OCI-LY1 (cell line): ENCODE measurements around the gene KLC1.

Experiments
- H2AFZ ChIP-seq: fragments of 200-600 bp; sonication (generic), shearing (Covaris generic); 2 replicates; pipeline ENCODE4 v1.6.0; 2014; ENCODE audit warnings: antibody characterized with exemption, mild to moderate bottlenecking, low read length
- H3F3A ChIP-seq: fragments of 200-600 bp; sonication (generic), shearing (Covaris generic); 2 replicates; pipeline ENCODE4 v1.6.0; 2014; ENCODE audit warnings: mild to moderate bottlenecking, antibody characterized with exemption, low read length, moderate library complexity; ENCODE audit not compliant: insufficient read depth
- H3K27ac ChIP-seq: fragments of 200-600 bp; sonication (generic); 2 replicates; pipeline ENCODE4 v1.5.1; 2014; ENCODE audit warnings: low read length, mixed run types, mild to moderate bottlenecking, low read depth; ENCODE audit not compliant: poor library complexity, severe bottlenecking
- H3K27me3 ChIP-seq: fragments of 200-600 bp; sonication (generic); 2 replicates; pipeline ENCODE4 v1.6.0; 2014; ENCODE audit warnings: antibody characterized with exemption, mild to moderate bottlenecking, low read length, moderate library complexity; ENCODE audit not compliant: insufficient read depth
- H3K36me3 ChIP-seq: fragments of 200-600 bp; sonication (generic); 2 replicates; pipeline ENCODE4 v1.6.1; 2014; ENCODE audit warnings: mild to moderate bottlenecking, antibody characterized with exemption, low read length, moderate library complexity, mixed read lengths; ENCODE audit not compliant: insufficient read depth
- H3K4me1 ChIP-seq: fragments of 200-600 bp; sonication (generic); 2 replicates; pipeline ENCODE4 v1.5.1; 2014; ENCODE audit warnings: mild to moderate bottlenecking, low read length, moderate library complexity; ENCODE audit not compliant: insufficient read depth, severe bottlenecking
- H3K4me2 ChIP-seq: fragments of 200-600 bp; sonication (generic), shearing (Covaris generic); 2 replicates; pipeline ENCODE4 v1.6.1; 2014; ENCODE audit warnings: low read length
- H3K4me3 ChIP-seq: fragments of 200-600 bp; sonication (generic); 2 replicates; pipeline ENCODE4 v1.5.1; 2014; ENCODE audit warnings: low read length, low read depth, mild to moderate bottlenecking, mixed read lengths; ENCODE audit not compliant: poor library complexity, severe bottlenecking
- H3K79me2 ChIP-seq: fragments of 200-600 bp; shearing (Covaris generic); 2 replicates; pipeline ENCODE4 v1.6.1; 2016; ENCODE audit warnings: mixed run types, low read length, mixed read lengths; ENCODE audit not compliant: insufficient read depth
- H3K9ac ChIP-seq: fragments of 200-600 bp; sonication (generic), shearing (Covaris generic); 2 replicates; pipeline ENCODE4 v1.6.1; 2014; ENCODE audit warnings: mild to moderate bottlenecking, low read length, mixed read lengths
- H3K9me2 ChIP-seq: fragments of 200-600 bp; sonication (generic), shearing (Covaris generic); 2 replicates; pipeline ENCODE4 v1.6.1; 2014; ENCODE audit warnings: low read depth, mild to moderate bottlenecking, low read length, mixed read lengths
- H3K9me3 ChIP-seq: fragments of 200-600 bp; shearing (Covaris generic); 2 replicates; pipeline ENCODE4 v1.6.1; 2014; ENCODE audit warnings: low read length, mixed read lengths
- H4K20me1 ChIP-seq: fragments of 200-600 bp; sonication (generic), shearing (Covaris generic); 2 replicates; pipeline ENCODE4 v1.6.0; 2016; ENCODE audit warnings: mild to moderate bottlenecking, low read length; ENCODE audit not compliant: insufficient read depth
- CTCF ChIP-seq: fragments of 200-600 bp; sonication (generic), shearing (Covaris generic); IDR thresholded peaks from 2 replicates; pipeline ENCODE4 v1.5.1; 2017; ENCODE audit warnings: mild to moderate bottlenecking, antibody characterized with exemption, low read length, moderate library complexity, mixed read lengths
- EZH2 ChIP-seq: fragments of 200-600 bp; sonication (generic), shearing (Covaris generic); IDR thresholded peaks from 2 replicates; pipeline ENCODE4 v1.8.0; 2017; ENCODE audit warnings: borderline replicate concordance, mixed run types, mild to moderate bottlenecking, antibody characterized with exemption, low read length, moderate library complexity, mixed read lengths

The KLC1 gene

DNA sequence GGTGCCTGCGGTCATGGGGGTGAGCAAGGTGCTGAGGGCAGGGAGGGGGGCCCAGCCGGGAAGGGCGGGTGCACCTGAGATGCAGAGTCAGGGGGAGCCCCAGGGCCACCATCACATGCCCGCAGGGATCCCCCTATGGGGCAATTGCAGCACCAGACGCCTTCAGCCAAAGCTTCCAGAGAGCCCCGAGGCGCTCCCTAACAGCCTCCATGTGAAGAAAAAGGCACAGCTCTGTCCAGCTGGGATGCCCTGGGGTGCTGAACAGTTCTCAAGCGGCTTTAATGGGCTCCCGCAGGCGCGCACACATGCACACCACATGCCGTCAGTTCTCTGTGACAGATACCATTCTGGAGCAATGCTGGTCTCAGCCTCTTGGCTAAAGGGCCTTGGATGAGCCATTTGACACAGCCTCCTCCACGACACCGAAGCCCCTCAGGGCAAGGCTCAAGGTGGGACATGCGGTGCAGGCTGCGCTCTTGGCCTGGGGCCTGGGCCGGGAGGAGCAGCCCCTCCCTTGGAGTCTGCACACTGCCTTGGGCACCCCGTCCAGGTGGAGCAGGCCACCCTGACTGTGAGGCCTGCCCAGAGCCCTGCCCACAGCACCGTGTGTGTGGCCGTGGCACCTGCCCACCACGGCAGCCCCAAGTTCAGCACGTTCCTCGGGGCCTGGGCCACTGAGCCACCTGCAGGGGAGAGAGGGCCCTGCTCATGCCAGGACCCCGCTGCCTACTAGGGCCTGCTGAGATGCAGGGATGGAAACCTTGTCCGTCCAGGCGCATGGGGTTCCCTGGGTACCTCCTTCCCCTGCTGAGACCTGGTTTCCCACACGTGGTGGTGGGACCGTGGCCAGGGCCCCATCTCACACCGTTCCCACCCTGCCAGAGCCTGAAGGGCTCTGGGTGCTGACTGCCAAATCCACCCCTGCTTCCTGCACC is 78.6 kb downstream of the KLC1 start:
- no peak overlapping the region for H2AFZ ChIP-seq
- H4K20me1 ChIP-seq = no peaks in the 10 kb centered on the region
- no peak overlapping the region for H3K4me2 ChIP-seq
- no peak overlapping the region for H3K4me3 ChIP-seq
- no peak overlapping the region for H3K9ac ChIP-seq
- no peak overlapping the region for H3K27ac ChIP-seq
- H3K27me3 ChIP-seq = no peaks in the 10 kb centered on the region
- H3K79me2 ChIP-seq = no peaks in the 10 kb centered on the region
- H3F3A ChIP-seq = 0 out of 2 replicates have a peak, but pooled peaks cover 4% of the 10 kb centered on the region
- no peak for TF ChIP-seq EZH2
- TF ChIP-seq CTCF = no peak
- H3K9me2 ChIP-seq = no peaks in the 10 kb centered on the region
- H3K9me3 ChIP-seq = no peaks in the 10 kb centered on the region
- peaks cover 95% of the 10 kb centered on the region for H3K36me3 ChIP-seq
- H3K4me1 ChIP-seq = peaks cover 43% of the 10 kb centered on the region

- Histone ChIP-seq H3K9ac (no peak overlapping the region), H2AFZ (no peak overlapping the region), H3K36me3 (peaks cover 95% of the 10 kb centered on the region), H3K4me3 (no peak overlapping the region), H3F3A (no peaks in the 10 kb centered on the region), H3K79me2 (0 out of 2 replicates have a peak, but pooled peaks cover 4% of the 10 kb centered on the region), H3K9me3 (no peaks in the 10 kb centered on the region), H3K27ac (no peak overlapping the region), H3K27me3 (no peaks in the 10 kb centered on the region), H3K9me2 (no peaks in the 10 kb centered on the region), H3K4me1 (peaks cover 43% of the 10 kb centered on the region), H3K4me2 (no peak overlapping the region), H4K20me1 (no peaks in the 10 kb centered on the region)
- no peak for TF ChIP-seq EZH2
- TF ChIP-seq CTCF = no peak
Observed at GRCh38 chr14:103708750-103709187, 79.8 kb downstream of the KLC1 start.

- Histone ChIP-seq H3F3A (no peaks in the 10 kb centered on the region), H3K4me2 (no peak overlapping the region), H3K4me1 (peaks cover 42% of the 10 kb centered on the region), H3K9me2 (no peaks in the 10 kb centered on the region), H3K9ac (no peak overlapping the region), H3K79me2 (peaks cover 14% of the 10 kb centered on the region), H3K27ac (no peak overlapping the region), H3K36me3 (peaks cover 86% of the 10 kb centered on the region), H3K27me3 (no peaks in the 10 kb centered on the region), H2AFZ (no peak overlapping the region), H3K9me3 (no peaks in the 10 kb centered on the region), H3K4me3 (no peak overlapping the region), H4K20me1 (no peaks in the 10 kb centered on the region)
- TF ChIP-seq CTCF (no peak), EZH2 (no peak)
Observed at GRCh38 chr14:103709814-103710213, 80.8 kb downstream of the KLC1 start.
